ENCODE measurements around the gene SLC6A6. TPM values are rescaled to one million over a fixed set of nuclear protein-coding genes. Genes with fewer than 3 reads are reported as not detected.
A peak's percentile ranks its signal among the peaks of the same experiment; 100 is the strongest.

Gene SLC6A6
- total RNA-seq, 1 experiment from 2014 or later, result 72.6 TPM

DNA sequence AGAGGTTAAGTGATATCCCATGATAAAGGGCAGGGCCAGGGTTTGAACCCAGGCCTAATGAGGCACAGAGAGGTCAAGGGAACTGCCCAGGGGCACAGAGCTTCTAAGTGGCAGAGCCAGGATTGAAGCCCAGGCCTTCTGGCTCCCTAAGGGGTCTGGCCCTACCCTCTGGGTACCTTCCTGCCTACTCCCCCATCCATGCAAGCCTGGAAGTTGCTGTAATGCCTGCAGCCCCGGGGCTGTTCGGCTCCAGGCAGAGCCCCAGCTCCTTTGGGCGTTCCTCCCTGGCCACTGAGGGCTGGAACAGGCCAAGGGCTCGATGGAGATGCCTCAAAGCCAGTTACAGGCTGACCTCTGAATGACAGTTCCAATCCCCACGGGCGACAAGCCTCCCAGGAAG, 133.2 kb downstream of the SLC6A6 start:
- H3K4me2 ChIP-seq (ENCODE audit: insufficient read depth, insufficient read length, low read length), result no peak overlapping the region
- H3K4me1 ChIP-seq (ENCODE audit: insufficient read depth, low read length), result peaks cover 14% of the 10 kb centered on the region
- H3K27ac ChIP-seq (ENCODE audit: insufficient read length, low read depth, low read length), result no peak overlapping the region

More for the DNA sequence above, 133.2 kb downstream of the SLC6A6 start:
- Histone ChIP-seq H3K18ac (ENCODE audit: insufficient read length, low read depth, low read length) (no peak overlapping the region), H3K14ac (ENCODE audit: insufficient read depth, low read length) (no peak overlapping the region), H3K9ac (ENCODE audit: extremely low read depth, insufficient read length, low read length) (no peak overlapping the region), H2AFZ (ENCODE audit: low read length) (no peak overlapping the region), H3K27me3 (ENCODE audit: insufficient read depth, low read length) (no peaks in the 10 kb centered on the region), H2BK20ac (ENCODE audit: low read depth, low read length, poor library complexity, severe bottlenecking) (no peak overlapping the region), H3K79me1 (ENCODE audit: insufficient read depth, low read depth, low read length, poor library complexity, severe bottlenecking) (no peaks in the 10 kb centered on the region), H3K56ac (ENCODE audit: insufficient read length, low read depth, low read length) (no peak overlapping the region), H4K20me1 (ENCODE audit: control insufficient read depth, insufficient read depth, insufficient read length) (no peaks in the 10 kb centered on the region), H4K5ac (ENCODE audit: insufficient read length, low read depth, low read length) (no peak overlapping the region), H3T11ph (ENCODE audit: low read length) (no peak overlapping the region), H2BK120ac (ENCODE audit: low read depth, low read length, poor library complexity, severe bottlenecking) (no peak overlapping the region), H2BK12ac (ENCODE audit: insufficient read length, low read depth, low read length) (no peak overlapping the region), H3K79me2 (ENCODE audit: insufficient read depth, low read length) (no peaks in the 10 kb centered on the region), H3K4ac (ENCODE audit: low read depth, low read length) (no peak overlapping the region), H2BK15ac (ENCODE audit: low read depth, low read length) (no peak overlapping the region), H3K23me2 (ENCODE audit: insufficient read length, low read depth, low read length, poor library complexity, severe bottlenecking) (no peaks in the 10 kb centered on the region), H3K9me3 (ENCODE audit: control insufficient read depth, low read depth, low read length) (no peaks in the 10 kb centered on the region), H4K8ac (replicated peaks; ENCODE audit: insufficient read length, low read depth, low read length) (no peak overlapping the region), H3K23ac (ENCODE audit: insufficient read length, low read depth, low read length) (no peak overlapping the region), H2AK5ac (ENCODE audit: insufficient read length, low read length) (no peak overlapping the region), H2BK5ac (ENCODE audit: insufficient read length, low read length) (no peak overlapping the region), H4K91ac (ENCODE audit: insufficient read length, low read depth, low read length) (no peak overlapping the region)
- H3K27ac Mint-ChIP-seq, result 0 out of 7 replicates have a peak overlapping the region, but pooled peaks of 1 of the 3 experiments have one; percentile 49
- no peak for DNase-seq
- peaks cover 6% of the 10 kb centered on the region; the same call in 1 of the 2 replicates for H3K27me3 Mint-ChIP-seq (ENCODE audit: low read depth)
- no peak overlapping the region for H3K4me3 Mint-ChIP-seq
- H3K36me3 Mint-ChIP-seq (ENCODE audit: insufficient read depth in 1 of 3, low read depth in 3 of 3), result no peaks in the 10 kb centered on the region
- WGBS (ENCODE audit: extremely low coverage, insufficient read length, low lambda C conversion rate), result no CpG with 5 or more reads among the region's 6 CpGs
- no peaks in the 10 kb centered on the region for H3K9me3 Mint-ChIP-seq
- TF ChIP-seq, protein P1, sequence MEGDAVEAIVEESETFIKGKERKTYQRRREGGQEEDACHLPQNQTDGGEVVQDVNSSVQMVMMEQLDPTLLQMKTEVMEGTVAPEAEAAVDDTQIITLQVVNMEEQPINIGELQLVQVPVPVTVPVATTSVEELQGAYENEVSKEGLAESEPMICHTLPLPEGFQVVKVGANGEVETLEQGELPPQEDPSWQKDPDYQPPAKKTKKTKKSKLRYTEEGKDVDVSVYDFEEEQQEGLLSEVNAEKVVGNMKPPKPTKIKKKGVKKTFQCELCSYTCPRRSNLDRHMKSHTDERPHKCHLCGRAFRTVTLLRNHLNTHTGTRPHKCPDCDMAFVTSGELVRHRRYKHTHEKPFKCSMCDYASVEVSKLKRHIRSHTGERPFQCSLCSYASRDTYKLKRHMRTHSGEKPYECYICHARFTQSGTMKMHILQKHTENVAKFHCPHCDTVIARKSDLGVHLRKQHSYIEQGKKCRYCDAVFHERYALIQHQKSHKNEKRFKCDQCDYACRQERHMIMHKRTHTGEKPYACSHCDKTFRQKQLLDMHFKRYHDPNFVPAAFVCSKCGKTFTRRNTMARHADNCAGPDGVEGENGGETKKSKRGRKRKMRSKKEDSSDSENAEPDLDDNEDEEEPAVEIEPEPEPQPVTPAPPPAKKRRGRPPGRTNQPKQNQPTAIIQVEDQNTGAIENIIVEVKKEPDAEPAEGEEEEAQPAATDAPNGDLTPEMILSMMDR (conservative IDR thresholded peaks at IDR 0.05), result no peak
- peaks cover 67 to 70% of the 10 kb centered on the region in 2 experiments for H3K4me1 Mint-ChIP-seq

All from H9 (cell line).